Endothelial cell of umbilical vein (primary cell): ENCODE data around the gene GHRHR. TPM values are rescaled to one million over a fixed set of nuclear protein-coding genes. Genes with fewer than 3 reads are reported as not detected.
A peak's percentile ranks its signal among the peaks of the same experiment; 100 is the strongest.

ENCODE experiments used
- BruUV-seq: library from RNA; stranded (reverse); fragments of 400-500 nt; replicated peaks from 2 replicates; lab custom pipeline; 2021; lab: Mats Ljungman, UMichigan
- CTCF ChIA-PET: fragments of 300-600, 350-600 bp; sonication (Branson Sonifier 250); formaldehyde crosslinking; loops from one replicate; lab custom pipeline; 2021; ENCODE audit warnings: antibody characterized with exemption, inconsistent platforms; lab: Charles Lee
- POLR2A ChIA-PET: fragments of 300-600, 350-600 bp; sonication (Branson Sonifier 250); formaldehyde crosslinking; loops from one replicate; lab custom pipeline; 2021; ENCODE audit warnings: antibody characterized with exemption, inconsistent platforms; lab: Charles Lee
- DNase-seq: peaks from one replicate; pipeline ENCODE4 v3.0.0-alpha.2; 2011; ENCODE audit warnings: low read depth, low spot score
- FAIRE-seq: peaks from 2 replicates; lab custom pipeline; 2011; peaks lifted over from hg19 to GRCh38; lab: Jason Lieb, UNC
- H2AFZ ChIP-seq: 2 replicates; pipeline ENCODE4 v1.6.0; 2012; ENCODE audit warnings: low read depth, low read length, control low read depth, inconsistent platforms
- H3K27ac ChIP-seq: 2 replicates; pipeline ENCODE4 v1.5.1; 2011; ENCODE audit warnings: low read depth, mild to moderate bottlenecking, control low read depth, low read length, moderate library complexity; ENCODE audit not compliant: insufficient read depth
- H3K27me3 ChIP-seq, 2 experiments: 2 replicates each; pipeline versions ENCODE4 v1.6.0 to v1.6.1; 2011; ENCODE audit warnings: low read length in 2 of 2, mixed read lengths in 1 of 2; ENCODE audit not compliant: control insufficient read depth in 2 of 2, insufficient read depth in 2 of 2
- H3K36me3 ChIP-seq, 2 experiments: 2 replicates in 1 of 2; 3 replicates in 1 of 2; pipeline ENCODE4 v1.5.1; 2011; ENCODE audit warnings: low read length in 2 of 2, mild to moderate bottlenecking in 1 of 2, moderate library complexity in 1 of 2; ENCODE audit not compliant: control insufficient read depth in 2 of 2, insufficient read depth in 2 of 2; ENCODE audit errors: extremely low read depth in 1 of 2
- H3K4me1 ChIP-seq: 3 replicates; pipeline ENCODE4 v1.5.1; 2011; ENCODE audit warnings: mild to moderate bottlenecking, low read length; ENCODE audit not compliant: control insufficient read depth, insufficient read depth; ENCODE audit errors: extremely low read depth
- H3K4me2 ChIP-seq: 2 replicates; pipeline ENCODE4 v1.6.1; 2011; ENCODE audit warnings: low read length, control low read depth, mixed read lengths; ENCODE audit not compliant: insufficient read depth
- H3K4me3 ChIP-seq, 3 experiments: fragments of 200-600 bp in 1 of 3; sonication (generic), shearing (Covaris generic) in 1 of 3; replicated peaks in 1 of 3; 2 replicates each; pipeline ENCODE4 v1.5.1; 2011 to 2016; ENCODE audit warnings: control low read depth in 3 of 3, low read length in 3 of 3, mild to moderate bottlenecking in 2 of 3, inconsistent platforms in 1 of 3, low read depth in 1 of 3, moderate library complexity in 1 of 3; ENCODE audit not compliant: insufficient read depth in 1 of 3
- H3K79me2 ChIP-seq: 2 replicates; pipeline ENCODE4 v1.6.0; 2012; ENCODE audit warnings: low read length, inconsistent platforms; ENCODE audit not compliant: control insufficient read depth, insufficient read depth
- H3K9ac ChIP-seq: replicated peaks from 2 replicates; pipeline ENCODE3; 2011; ENCODE audit warnings: low read length, control low read depth; ENCODE audit not compliant: insufficient read depth; ENCODE audit errors: extremely low read depth
- H3K9me1 ChIP-seq: replicated peaks from 3 replicates; pipeline ENCODE4 v1.6.0; 2011; ENCODE audit warnings: mild to moderate bottlenecking, low read length; ENCODE audit not compliant: control insufficient read depth, insufficient read depth; ENCODE audit errors: extremely low read depth
- H3K9me3 ChIP-seq: replicated peaks from 2 replicates; pipeline ENCODE4 v1.5.1; 2012; ENCODE audit warnings: low read length, inconsistent platforms; ENCODE audit not compliant: control insufficient read depth, insufficient read depth
- H4K20me1 ChIP-seq: replicated peaks from 2 replicates; pipeline ENCODE3; 2011; ENCODE audit warnings: mild to moderate bottlenecking, low read length; ENCODE audit not compliant: control insufficient read depth, insufficient read depth; ENCODE audit errors: extremely low read depth
- CTCF ChIP-seq, 2 donors: IDR thresholded peaks; 1 replicate in 1 of 2; 2 replicates in 1 of 2; pipeline ENCODE4 v1.5.1; 2011; ENCODE audit warnings: low read length in 2 of 2, mild to moderate bottlenecking in 2 of 2, moderate library complexity in 2 of 2, control low read depth in 1 of 2, inconsistent platforms in 1 of 2, low read depth in 1 of 2; ENCODE audit not compliant: insufficient read depth in 1 of 2; ENCODE audit errors: extremely low read depth in 1 of 2
- FOS ChIP-seq: IDR thresholded peaks from 2 replicates; pipeline ENCODE4 v1.6.1; 2011; ENCODE audit warnings: mild to moderate bottlenecking, low read length, moderate library complexity, borderline replicate concordance; ENCODE audit not compliant: insufficient read depth
- GATA2 ChIP-seq: IDR thresholded peaks from 2 replicates; pipeline ENCODE4 v1.7.0; 2011; ENCODE audit warnings: low read depth, mild to moderate bottlenecking, moderate library complexity, mixed read lengths, low read length; ENCODE audit not compliant: insufficient read length, insufficient read depth
- JUN ChIP-seq: IDR thresholded peaks from 2 replicates; pipeline ENCODE4 v1.6.1; 2011; ENCODE audit warnings: borderline replicate concordance, low read depth; ENCODE audit not compliant: insufficient read length, insufficient read depth
- MAX ChIP-seq: IDR thresholded peaks from 2 replicates; pipeline ENCODE4 v1.6.1; 2011; ENCODE audit not compliant: insufficient read depth, insufficient read length
- POLR2A ChIP-seq: IDR thresholded peaks from 2 replicates; pipeline ENCODE4 v1.6.1; 2012; ENCODE audit warnings: low read depth, mild to moderate bottlenecking, control low read depth, low read length
- dilution Hi-C: fragments of 300-500 bp; cut with MboI; formaldehyde crosslinking; loops from one replicate; pipeline ENCODE4 v1.15.0; 2019; ENCODE audit warnings: low sequenced_read_pairs; ENCODE audit not compliant: extremely low pct_ligation_motif_present
- intact Hi-C: fragments of 100-400 bp; cut with micrococcal nuclease; formaldehyde crosslinking; loops from one replicate; pipeline ENCODE4 v1.10.0; 2022
- polyA plus RNA-seq, 4 experiments: library from polyadenylated mRNA; depleted of rRNA in 3 of 4; stranded (reverse) in 3 of 4; unstranded in 1 of 4; fragments of >200 nt; gene quantifications; 2 replicates each; pipeline versions ENCODE4 v1.2.1 to v1.2.3, GENCODE V29; 2011 to 2012; ENCODE audit warnings: missing spikeins in 1 of 4
- total RNA-seq: library from RNA; stranded (reverse); gene quantifications from 2 replicates; pipeline ENCODE4 v1.2.3, GENCODE V29; 2021

The GHRHR gene
- total and polyA plus RNA-seq, 2 donors (not counting 3 experiments of a cell fraction or from before 2014, with no cell fraction given) = not detected

- no peak overlapping the region for H3K4me3 ChIP-seq
- ChIA-PET CTCF (interaction anchor here (0.8 to 18.6 kb wide), 9 partner anchors 12 to 230 kb away, joined by 3 to 1079 read pairs (median 6); no protein-coding TSS in a partner anchor), POLR2A (no interaction called here)
- no TSS peak for BruUV-seq
- no peaks in the 10 kb centered on the region for H3K9me3 ChIP-seq
- DNase-seq (peak; percentile 26), FAIRE-seq (no peak)
- H4K20me1 ChIP-seq = no peaks in the 10 kb centered on the region
- H3K4me1 ChIP-seq = no peaks in the 10 kb centered on the region
- no peaks in the 10 kb centered on the region for H3K79me2 ChIP-seq
- no peak overlapping the region for H3K4me2 ChIP-seq
- no peak overlapping the region for H2AFZ ChIP-seq
- dilution Hi-C loops (no loop called here), intact Hi-C loops (loop anchor here (1.0 kb wide), 1 partner anchor 178 kb away; no protein-coding TSS in a partner anchor)
- TF ChIP-seq GATA2 (no peak), FOS (no peak), CTCF (IDR thresholded peaks at IDR 0.05; ENCODE audit: extremely low read depth in 1 of 2, insufficient read depth in 1 of 2, low read depth in 1 of 2, low read length in 2 of 2) (peak in 1 of 2 donors; percentile 73), POLR2A (no peak), JUN (no peak), MAX (no peak)
- H3K27me3 ChIP-seq = peaks cover 14% of the 10 kb centered on the region in 2 experiments
- no peaks in the 10 kb centered on the region for H3K9me1 ChIP-seq
- H3K27ac ChIP-seq = no peak overlapping the region
- no peaks in the 10 kb centered on the region for H3K36me3 ChIP-seq
- H3K9ac ChIP-seq = no peak overlapping the region
Measured at GRCh38 chr7:30977896-30978564, 14.3 kb downstream of the GHRHR start.
